Skin of body (tissue), 3 donors: ENCODE data around the gene C1QTNF6. TPM values are rescaled to one million over a fixed set of nuclear protein-coding genes. Genes with fewer than 3 reads are reported as not detected.

ENCODE experiments used
- DNase-seq: peaks from one replicate; lab custom pipeline; 2025; lab: John Stamatoyannopoulos, UW
- small RNA-seq: library from RNA; depleted of rRNA; stranded (forward); fragments of <200 nt; gene quantifications from one replicate; pipeline ENCODE3, GENCODE V24; 2014; ENCODE audit warnings: low replicate concordance
- total RNA-seq: library from RNA; depleted of rRNA; stranded (reverse); fragments of >200 nt; gene quantifications from one replicate; pipeline ENCODE4 v1.2.3, GENCODE V29; 2014

C1QTNF6 gene
- total RNA-seq, 1 donor from 2014 or later: 15.0 TPM

DNA sequence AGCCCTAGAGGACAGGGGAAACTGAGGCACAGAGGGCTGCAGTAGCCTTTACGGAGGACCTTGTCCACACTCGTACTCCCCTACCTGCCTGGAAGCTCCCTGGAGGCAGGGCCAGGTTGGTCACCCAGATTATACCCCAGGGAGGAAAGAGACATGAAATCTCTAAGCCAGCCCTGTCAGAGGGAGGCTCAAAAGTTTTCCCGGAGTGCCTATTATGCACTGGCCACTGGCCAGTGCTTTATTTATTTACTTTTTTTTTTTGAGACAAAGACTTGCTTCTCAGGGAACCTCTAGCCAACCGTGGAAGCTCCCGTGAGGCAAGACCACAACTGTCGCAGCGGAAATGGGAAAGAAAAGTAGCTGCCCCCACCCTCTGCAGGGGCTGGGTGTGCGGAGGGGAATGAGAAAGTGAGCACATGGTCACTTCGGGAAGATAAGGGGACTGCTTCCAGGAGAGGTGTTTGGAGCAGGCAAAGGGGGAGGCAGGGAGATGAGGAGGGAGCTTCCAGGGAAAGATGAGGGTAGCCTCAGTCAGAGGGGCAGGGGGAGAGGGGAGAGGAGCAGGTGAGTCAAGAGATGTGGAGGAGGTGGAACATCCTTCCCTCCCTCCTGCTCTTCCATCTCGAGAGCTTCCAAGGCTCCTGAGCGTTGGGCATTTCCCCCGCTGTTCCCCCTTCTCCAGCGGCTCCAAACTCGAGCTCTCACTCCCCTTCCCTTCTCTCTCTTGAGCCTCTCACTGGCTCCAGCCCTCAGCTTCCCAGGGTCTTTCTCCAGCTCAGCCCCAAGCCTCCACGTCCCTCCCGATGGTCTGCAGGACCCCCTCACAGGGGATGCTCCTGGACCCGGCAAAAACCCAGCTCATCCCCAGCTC is 42.6 kb downstream of the C1QTNF6 start:
- no peak for DNase-seq

DNA sequence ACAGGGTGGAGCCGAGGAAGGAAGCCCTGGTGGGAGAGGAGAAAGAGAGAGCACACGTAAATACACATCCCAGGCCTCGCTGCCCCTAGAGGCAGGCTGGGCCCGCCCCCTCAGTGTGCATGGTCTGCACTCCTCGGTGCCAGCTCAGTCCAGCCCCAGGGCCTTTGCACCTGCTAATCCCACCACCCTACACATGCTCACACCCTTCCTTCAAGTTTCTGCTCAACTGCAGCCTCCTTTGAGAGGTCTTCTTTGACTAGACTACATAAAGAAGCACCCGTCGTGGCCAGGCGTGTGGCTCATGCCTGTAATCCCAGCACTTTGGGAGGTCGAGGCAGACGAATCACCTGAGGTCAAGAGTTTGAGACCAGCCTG is 43.9 kb downstream of the C1QTNF6 start:
- DNase-seq: no peak

- no peak for DNase-seq
Measured at GRCh38 chr22:37141971-37142370, 46.1 kb downstream of the C1QTNF6 start.

DNA sequence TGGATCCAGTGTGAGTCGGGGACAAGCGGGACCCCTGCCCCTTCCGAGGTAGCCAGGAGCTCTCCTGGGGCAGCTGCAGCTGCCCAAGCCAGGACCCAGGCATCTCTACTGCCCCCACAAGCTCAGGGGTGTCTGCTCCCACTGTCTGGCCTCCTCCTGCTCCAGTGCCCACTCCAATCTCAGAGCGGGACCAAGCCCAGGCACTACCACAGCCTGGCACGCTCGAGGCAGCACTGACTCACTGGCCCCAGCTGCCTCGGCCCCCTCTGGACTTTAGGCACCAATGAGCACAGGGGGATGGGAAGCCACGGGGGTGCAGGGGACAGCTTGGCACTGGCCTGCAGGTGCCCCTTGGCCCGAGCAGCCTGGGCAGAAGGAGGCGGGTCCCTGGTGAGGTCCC is 46.6 kb downstream of the C1QTNF6 start:
- DNase-seq: no peak

- no peak for DNase-seq
Measured at GRCh38 chr22:37140686-37141323, 47.2 kb downstream of the C1QTNF6 start.

- DNase-seq: no peak
Measured at GRCh38 chr22:37139762-37140161, 48.3 kb downstream of the C1QTNF6 start.

- no peak for DNase-seq
Measured at GRCh38 chr22:37138849-37139561, 49.0 kb downstream of the C1QTNF6 start.

- DNase-seq: no peak
Measured at GRCh38 chr22:37137903-37138665, 50.0 kb downstream of the C1QTNF6 start.

- no peak for DNase-seq
Measured at GRCh38 chr22:37137131-37137530, 50.9 kb downstream of the C1QTNF6 start.

DNA sequence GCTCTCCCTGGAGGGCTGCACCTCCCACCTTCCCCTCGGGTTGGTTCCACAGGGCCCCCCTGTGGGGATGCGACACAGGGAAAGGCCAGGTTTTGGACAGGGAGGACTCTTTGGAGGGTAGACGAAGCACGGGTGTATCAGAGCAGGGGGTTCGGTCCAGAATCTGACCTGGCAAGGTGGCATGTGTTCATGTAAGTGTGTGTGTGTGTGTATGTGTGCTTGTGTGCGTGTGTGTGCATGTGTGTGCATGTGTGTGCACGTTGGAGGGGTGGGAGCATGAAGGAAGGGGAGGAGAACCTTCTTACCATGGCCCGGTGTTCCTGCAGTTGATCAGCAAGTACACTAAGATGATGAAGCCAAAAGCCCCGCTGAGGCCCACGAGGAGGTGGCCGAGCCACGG is 53.0 kb downstream of the C1QTNF6 start:
- no peak for DNase-seq

DNA sequence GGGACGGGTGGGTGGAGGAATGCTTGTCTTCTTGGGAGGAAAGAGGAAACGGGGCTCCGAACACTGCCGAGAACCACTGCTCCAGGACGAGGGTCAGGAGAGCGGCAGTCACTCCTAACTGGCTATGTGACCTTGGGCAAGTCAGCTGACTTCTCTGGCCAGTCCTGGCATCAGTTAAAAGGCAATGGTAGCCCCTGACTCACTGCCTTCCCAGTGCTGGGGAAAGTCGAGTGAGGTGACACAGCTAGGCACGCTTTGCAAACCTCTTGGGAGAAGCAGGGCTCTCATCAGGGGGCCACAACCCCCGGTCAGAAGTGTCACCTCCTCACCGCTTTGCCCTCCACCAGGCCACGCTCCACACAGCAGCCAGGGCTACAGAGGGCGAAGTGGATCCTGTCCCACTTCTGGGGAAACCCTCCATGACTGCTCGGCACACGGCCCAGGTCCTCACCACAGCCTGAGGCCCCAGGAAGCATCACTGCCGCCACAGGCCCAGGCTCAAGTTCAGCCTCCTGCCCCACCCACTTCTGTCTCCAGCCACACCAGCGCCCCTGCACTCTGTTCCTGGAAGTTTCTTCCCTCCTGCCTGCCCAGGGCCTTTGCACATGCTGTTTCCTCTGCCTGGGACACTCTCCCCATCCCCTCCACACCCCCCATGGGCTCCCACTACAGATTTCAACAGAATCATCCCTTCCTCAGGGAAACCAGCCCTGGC is 54.6 kb downstream of the C1QTNF6 start:
- no peak for DNase-seq

GRCh38 chr22:37132773-37133172 is 55.3 kb downstream of the C1QTNF6 start:
- no peak for DNase-seq

Small RNAs within 50 kb of the gene (small RNA-seq; reads per million reads assigned to genes)
- not detected for gene Z82188.1

Other genes with a start within 250 kb of the C1QTNF6 start
- 19.3 TPM for gene TST, start 168.8 kb downstream of the C1QTNF6 start, total RNA-seq
- gene MPST, start 168.5 kb downstream of the C1QTNF6 start, total RNA-seq: 39.3 TPM
- 11.7 TPM for gene KCTD17, start 136.5 kb downstream of the C1QTNF6 start, total RNA-seq
- 0.59 TPM for gene TMPRSS6, start 78.5 kb downstream of the C1QTNF6 start, total RNA-seq
- gene IL2RB, start 38.3 kb downstream of the C1QTNF6 start, total RNA-seq: 0.99 TPM
- gene SSTR3, start 24.2 kb upstream of the C1QTNF6 start, total RNA-seq: not detected
- 5.7 TPM for gene RAC2, start 56.0 kb upstream of the C1QTNF6 start, total RNA-seq
- 13.2 TPM for gene CYTH4, start 94.3 kb upstream of the C1QTNF6 start, total RNA-seq
- 0.30 TPM for gene ELFN2, start 239.2 kb upstream of the C1QTNF6 start, total RNA-seq